ENCODE results near the gene METTL2B.
"Not testable (repeated sequence)": the region's sequence is repeated elsewhere in the genome, so short reads cannot be mapped to it uniquely, and the experiment has no call there.

METTL2B gene

DNA sequence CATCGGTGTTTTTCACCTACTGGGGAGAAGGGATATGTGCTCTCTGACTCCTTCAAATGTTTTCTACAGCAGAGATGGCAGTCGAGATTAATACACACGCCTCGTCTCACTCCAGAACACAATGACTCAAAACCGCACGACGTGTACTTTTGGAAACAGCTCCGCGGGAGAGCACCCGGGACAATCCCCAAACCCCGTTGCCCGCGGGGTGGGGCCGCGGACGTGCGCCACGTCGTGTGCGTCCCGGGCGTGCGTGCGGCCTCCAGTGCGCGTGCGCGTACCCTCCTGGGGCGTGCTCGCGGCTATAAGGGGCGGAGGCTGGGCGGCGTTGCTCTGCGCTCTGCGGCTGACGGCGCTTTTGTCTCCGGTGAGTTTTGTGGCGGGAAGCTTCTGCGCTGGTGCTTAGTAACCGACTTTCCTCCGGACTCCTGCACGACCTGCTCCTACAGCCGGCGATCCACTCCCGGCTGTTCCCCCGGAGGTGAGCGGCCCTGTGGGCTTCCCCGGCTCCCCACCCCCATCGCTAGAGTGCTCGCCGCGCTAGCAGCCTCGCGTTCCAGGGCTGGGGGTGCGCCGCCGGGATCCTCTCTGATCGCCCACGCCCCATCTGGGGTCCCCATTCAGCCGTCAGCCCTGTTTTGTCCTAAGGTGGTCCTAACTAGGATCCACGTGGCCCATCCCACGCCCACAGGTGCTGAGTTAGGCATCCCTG, 20.8 kb upstream of the METTL2B start, which contains the start of gene HILPDA:
HILPDA (plus strand) TSS at position 336 of the 712 bp plus-strand sequence. CDS start 1,391 bp downstream, outside the sequence.
- peak; percentile 92 for DNase-seq

GRCh38 chr7:128456255-128456725, 20.3 kb upstream of the METTL2B start:
- DNase-seq, result no peak

DNA sequence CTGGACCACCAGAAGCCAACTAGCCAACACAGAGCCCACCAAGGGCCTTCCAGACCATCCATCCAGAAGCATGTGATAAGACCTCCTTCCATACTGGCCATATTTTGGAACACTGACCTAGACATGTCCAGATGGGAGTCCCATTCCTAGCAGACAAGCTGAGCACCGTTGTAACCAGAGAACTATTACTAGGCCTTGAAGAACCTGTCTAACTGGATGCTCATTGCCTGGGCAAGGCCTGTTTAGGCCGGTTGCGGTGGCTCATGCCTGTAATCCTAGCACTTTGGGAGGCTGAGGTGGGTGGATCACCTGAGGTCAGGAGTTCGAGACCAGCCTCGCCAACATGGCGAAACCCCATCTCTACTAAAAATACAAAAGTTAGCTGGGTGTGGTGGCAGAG, 19.2 kb upstream of the METTL2B start:
- not testable (repeated sequence) for DNase-seq

DNA sequence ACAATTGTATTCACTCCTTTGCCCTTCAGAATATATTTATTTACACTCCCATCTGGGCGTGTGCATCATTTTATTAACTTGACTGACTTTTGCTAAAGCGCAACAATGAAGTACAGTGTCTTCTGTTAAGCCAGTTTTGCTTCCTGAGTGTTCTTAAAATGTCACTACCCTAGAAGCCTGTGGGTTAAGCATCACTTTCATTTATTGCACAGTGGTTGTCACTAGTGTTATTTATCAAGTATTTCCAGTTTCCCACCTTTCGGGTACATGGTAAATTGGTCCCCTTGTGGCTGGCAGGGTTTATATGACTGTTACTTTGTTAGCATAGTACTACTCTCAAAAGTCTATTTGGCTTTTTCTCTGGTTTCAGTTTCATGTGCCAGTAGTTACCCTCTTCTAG, 17.6 kb upstream of the METTL2B start:
- no peak for DNase-seq

DNA sequence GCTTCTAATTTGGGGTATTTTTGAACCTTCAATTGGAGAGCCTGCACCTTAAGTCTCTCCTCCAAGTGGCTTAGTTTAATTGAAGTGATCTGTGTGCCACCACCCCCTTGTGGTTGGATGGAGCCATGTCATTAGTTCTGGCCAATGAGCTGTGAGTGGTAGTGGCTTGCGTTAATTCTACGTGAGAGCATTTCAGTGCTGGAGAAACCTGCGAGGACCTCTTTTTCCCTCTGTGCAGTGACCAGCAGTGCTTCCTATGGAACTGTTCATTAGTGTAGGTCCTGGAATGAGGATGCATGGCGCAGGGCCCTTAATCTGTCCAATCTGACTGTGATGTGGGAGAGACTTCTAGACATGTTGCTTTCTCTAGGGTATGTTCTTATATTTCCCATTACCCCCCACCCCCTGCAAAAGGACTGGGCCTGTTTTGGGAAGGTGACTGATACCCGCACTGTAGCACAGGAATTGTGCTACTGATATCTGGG, 17.1 kb upstream of the METTL2B start:
- peak; percentile 61 for DNase-seq

GRCh38 chr7:128462460-128462859, 14.1 kb upstream of the METTL2B start:
- no peak for DNase-seq

DNA sequence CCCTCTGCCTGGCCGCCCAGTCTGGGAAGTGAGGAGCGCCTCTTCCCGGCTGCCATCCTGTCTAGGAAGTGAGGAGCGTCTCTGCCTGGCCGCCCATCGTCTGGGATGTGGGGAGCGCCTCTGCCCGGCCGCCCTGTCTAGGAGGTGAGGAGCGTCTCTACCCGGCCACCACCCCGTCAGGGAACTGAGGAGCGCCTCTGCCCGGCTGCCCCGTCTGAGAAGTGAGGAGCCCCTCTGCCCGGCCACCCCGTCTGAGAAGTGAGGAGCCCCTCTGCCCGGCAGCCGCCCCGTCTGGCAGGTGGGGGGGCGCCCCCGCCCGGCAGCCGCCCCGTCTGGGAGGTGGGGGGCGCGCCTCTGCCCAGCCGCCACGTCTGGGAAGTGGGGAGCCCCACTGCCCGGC, 13.2 kb upstream of the METTL2B start:
- DNase-seq, result not testable (repeated sequence)

DNA sequence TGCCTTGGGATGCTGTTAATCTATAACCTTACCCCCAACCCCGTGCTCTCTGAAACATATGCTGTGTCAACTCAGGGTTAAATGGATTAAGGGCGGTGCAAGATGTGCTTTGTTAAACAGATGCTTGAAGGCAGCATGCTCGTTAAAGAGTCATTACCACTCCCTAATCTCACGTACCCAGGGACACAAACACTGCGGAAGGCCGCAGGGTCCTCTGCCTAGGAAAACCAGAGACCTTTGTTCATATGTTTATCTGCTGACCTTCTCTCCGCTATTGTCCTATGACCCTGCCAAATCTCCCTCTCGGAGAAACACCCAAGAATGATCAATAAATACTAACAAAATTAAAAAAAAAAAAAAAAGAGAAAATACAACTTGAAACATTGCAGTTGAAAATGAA, 12.6 kb upstream of the METTL2B start:
- not testable (repeated sequence) for DNase-seq

DNA sequence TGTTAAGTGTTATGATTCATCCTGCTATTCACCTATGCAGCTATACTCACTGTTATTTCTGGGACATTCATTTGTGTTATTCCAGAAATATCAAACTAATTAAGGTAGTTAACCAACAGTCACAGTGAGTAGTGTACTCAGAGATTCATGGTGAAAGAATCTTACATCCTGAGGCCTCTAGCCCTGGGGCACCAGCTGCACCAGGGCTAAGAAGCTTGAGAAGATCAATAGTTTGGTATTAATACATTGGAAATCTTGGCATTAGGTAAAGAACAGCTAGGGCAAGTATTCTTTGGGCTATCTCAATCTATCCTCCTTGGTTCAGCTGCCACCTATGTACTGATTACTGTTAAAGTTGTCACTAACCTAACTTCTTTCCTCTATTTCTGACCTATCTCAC, 9.7 kb upstream of the METTL2B start:
- not testable (repeated sequence) for DNase-seq

DNA sequence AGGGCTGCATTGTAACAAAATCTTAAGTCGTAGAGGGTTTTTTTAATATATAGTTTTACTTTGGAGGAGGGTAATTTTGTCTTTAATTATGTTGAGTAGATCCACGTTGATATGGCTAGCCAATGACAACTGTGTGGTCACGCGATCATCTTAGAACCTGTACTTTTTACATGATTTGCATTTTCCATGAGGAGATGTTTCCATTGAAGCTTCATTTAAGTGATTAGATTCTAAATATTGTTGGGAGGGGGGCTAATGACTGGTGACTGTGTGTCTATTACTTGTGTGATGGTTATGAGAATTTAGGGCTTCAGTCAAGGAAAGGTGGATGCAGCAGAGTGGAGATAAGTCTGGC, 765 bp downstream of the METTL2B start:
- DNase-seq, result not testable (repeated sequence)

- DNase-seq, result not testable (repeated sequence)
Observed at GRCh38 chr7:128479082-128479481, 2.5 kb downstream of the METTL2B start.

GRCh38 chr7:128488134-128488533, 11.6 kb downstream of the METTL2B start:
- DNase-seq, result not testable (repeated sequence)

DNA sequence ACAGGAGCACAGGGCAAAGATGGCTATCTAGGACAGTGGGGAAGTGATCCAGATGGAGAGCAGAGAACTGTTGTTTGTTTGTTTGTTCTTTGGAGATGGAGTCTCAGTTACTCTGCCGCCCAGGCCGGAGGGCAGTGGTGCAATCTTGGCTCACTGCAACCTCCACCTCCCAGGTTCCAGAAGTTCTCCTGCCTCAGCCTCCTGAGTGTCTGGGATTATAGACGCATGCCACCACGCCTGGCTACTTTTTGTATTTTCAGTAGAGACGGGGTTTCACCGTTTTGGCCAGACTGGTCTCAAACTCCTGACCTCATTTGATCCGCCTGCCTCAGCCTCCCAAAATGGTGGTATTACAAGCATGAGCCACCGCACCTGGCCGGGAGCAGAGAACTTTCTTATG, 20.9 kb downstream of the METTL2B start:
- DNase-seq, result no peak

GRCh38 chr7:128505416-128505815, 28.9 kb downstream of the METTL2B start:
- DNase-seq, result not testable (repeated sequence)

DNA sequence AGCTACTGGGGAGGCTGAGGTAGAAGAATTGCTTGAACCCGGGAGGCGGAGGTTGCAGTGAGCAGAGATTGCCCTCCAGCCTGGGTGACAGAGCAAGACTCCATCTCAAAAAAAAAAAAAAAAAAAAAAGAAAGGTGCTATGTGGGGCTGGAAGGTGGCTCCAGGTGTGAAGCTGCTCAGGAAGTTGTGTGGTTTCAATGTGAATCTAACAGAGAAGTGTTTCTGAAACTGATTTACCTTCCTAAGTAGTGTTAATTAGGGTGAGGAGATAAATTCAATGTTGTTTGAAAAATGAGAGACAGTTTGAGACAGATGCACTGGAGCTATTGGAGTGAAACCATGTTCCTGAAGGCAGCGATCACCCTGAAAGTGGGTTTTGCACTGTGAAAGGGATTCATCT, 30.3 kb downstream of the METTL2B start:
- not testable (repeated sequence) for DNase-seq

- not testable (repeated sequence) for DNase-seq
Observed at GRCh38 chr7:128507321-128507993, 30.9 kb downstream of the METTL2B start.

DNA sequence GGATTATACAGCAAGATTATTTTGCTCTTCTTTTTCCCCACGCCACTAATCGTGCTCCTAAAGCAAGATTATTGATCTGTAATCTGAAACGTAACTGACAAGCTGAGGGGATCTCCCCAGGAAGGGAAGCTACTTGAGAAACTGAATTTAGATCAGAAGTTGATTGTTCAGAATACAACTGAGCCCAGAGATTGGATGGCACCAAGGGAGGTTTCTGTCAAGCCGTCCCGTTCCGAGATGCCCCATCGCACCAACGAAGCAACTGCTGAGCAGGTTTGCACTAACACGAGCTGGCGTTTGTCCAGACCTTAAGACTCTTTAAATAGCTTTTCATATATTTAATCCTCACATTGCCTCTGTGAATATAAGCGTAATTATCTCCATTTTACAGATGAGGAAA, 35.1 kb downstream of the METTL2B start:
- DNase-seq, result not testable (repeated sequence)

GRCh38 chr7:128515232-128515631, 38.7 kb downstream of the METTL2B start:
- not testable (repeated sequence) for DNase-seq

- DNase-seq, result not testable (repeated sequence)
Observed at GRCh38 chr7:128517023-128517422, 40.5 kb downstream of the METTL2B start.

- peak; percentile 78 for DNase-seq
Observed at GRCh38 chr7:128523226-128523931, 46.8 kb downstream of the METTL2B start.

GRCh38 chr7:128523932-128524524, 47.5 kb downstream of the METTL2B start:
- DNase-seq, result not testable (repeated sequence)

DNA sequence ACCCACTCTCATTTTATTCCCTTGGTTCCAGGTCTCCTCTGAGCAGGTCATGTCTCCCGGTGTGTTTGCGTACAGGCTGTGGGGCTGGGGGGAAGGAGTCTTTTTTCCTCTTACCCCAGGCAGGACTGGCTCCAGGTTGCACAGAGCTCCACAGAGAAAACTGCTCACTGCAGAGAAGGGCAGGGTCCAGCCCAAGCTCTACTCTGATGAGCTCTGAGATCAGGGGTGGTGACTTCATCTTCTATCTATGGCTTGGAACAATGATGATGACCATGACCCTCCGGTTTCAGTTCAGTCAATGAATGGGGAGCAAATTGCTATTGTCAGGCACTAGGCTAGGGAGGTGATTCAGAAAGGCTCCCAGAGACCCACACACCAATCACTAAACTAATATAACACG, 49.0 kb downstream of the METTL2B start:
- not testable (repeated sequence) for DNase-seq

DNA sequence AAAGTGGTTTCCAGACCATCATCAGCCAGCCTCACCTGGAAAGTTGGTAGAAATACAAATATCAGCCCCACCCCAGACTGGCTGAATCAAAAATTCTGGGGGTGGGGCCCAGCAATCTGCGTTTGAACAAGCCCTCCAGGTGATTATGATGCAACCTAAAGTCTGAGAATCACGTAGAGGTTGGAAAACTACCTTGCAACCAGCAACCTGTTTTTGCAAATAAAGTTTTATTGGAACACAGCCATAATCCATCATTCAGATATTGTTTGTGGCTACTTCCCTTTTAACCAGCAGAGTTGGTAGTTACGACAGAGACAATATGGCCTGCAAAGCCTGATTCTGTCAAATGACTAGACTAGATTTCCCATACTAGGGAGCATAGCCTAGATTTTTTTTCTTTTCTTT, 49.5 kb downstream of the METTL2B start:
- DNase-seq, result not testable (repeated sequence)
